ENCODE results near the gene DENND1A. TPM values are rescaled to one million over a fixed set of nuclear protein-coding genes. Genes with fewer than 3 reads are reported as not detected.

The DENND1A gene
- total RNA-seq, 2 donors from 2014 or later = 17.8 to 36.6 TPM

GRCh38 chr9:123349691-123350480 lies 580.0 kb downstream of the DENND1A start:
- Histone ChIP-seq H3K4me3 (no peak overlapping the region), H3K36me3 (no peaks in the 10 kb centered on the region), H3K27me3 (replicated peaks; ENCODE audit: insufficient read depth) (no peaks in the 10 kb centered on the region), H3K4me1 (ENCODE audit: control insufficient read depth in 1 of 2, low read depth in 2 of 2) (peaks cover 0 to 6% of the 10 kb centered on the region in 2 donors), H3K27ac (no peak overlapping the region), H3K9me3 (no peaks in the 10 kb centered on the region)
- TF ChIP-seq CTCF (IDR thresholded peaks at IDR 0.05) = peak; percentile 92
- no peak for DNase-seq (ENCODE audit: low spot score)
- no peak for ATAC-seq (ENCODE audit: insufficient number of reproducible peaks, low FRiP score, low read depth)

GRCh38 chr9:123349033-123349432 lies 580.9 kb downstream of the DENND1A start:
- Histone ChIP-seq H3K36me3 (no peaks in the 10 kb centered on the region), H3K4me1 (ENCODE audit: control insufficient read depth in 1 of 2, low read depth in 2 of 2) (peaks cover 0 to 2% of the 10 kb centered on the region in 2 donors), H3K27me3 (replicated peaks; ENCODE audit: insufficient read depth) (no peaks in the 10 kb centered on the region), H3K9me3 (no peaks in the 10 kb centered on the region), H3K27ac (no peak overlapping the region), H3K4me3 (no peak overlapping the region)
- no peak for ATAC-seq (ENCODE audit: insufficient number of reproducible peaks, low FRiP score, low read depth)
- no peak for DNase-seq (ENCODE audit: low spot score)
- no peak for TF ChIP-seq CTCF (IDR thresholded peaks at IDR 0.05)

GRCh38 chr9:123348317-123348992 lies 581.5 kb downstream of the DENND1A start:
- TF ChIP-seq CTCF (IDR thresholded peaks at IDR 0.05) = no peak
- Histone ChIP-seq H3K4me1 (ENCODE audit: control insufficient read depth in 1 of 2, low read depth in 2 of 2) (no peaks in the 10 kb centered on the region), H3K4me3 (no peak overlapping the region), H3K27ac (no peak overlapping the region), H3K36me3 (no peaks in the 10 kb centered on the region), H3K9me3 (no peaks in the 10 kb centered on the region), H3K27me3 (replicated peaks; ENCODE audit: insufficient read depth) (no peaks in the 10 kb centered on the region)
- DNase-seq (ENCODE audit: low spot score) = no peak
- ATAC-seq (ENCODE audit: insufficient number of reproducible peaks, low FRiP score, low read depth) = no peak

- Histone ChIP-seq H3K4me1 (ENCODE audit: control insufficient read depth in 1 of 2, low read depth in 2 of 2) (no peaks in the 10 kb centered on the region), H3K27me3 (replicated peaks; ENCODE audit: insufficient read depth) (no peaks in the 10 kb centered on the region), H3K9me3 (no peaks in the 10 kb centered on the region), H3K4me3 (no peak overlapping the region), H3K27ac (no peak overlapping the region), H3K36me3 (no peaks in the 10 kb centered on the region)
- no peak for DNase-seq (ENCODE audit: low spot score)
- ATAC-seq (ENCODE audit: insufficient number of reproducible peaks, low FRiP score, low read depth) = no peak
- no peak for TF ChIP-seq CTCF (IDR thresholded peaks at IDR 0.05)
Observed at GRCh38 chr9:123347289-123348060, 582.5 kb downstream of the DENND1A start.

- DNase-seq (ENCODE audit: low spot score) (no peak), ATAC-seq (ENCODE audit: insufficient number of reproducible peaks, low FRiP score, low read depth) (no peak)
- no peaks in the 10 kb centered on the region for H3K27me3 ChIP-seq (replicated peaks; ENCODE audit: insufficient read depth)
- no peak overlapping the region for H3K4me3 ChIP-seq
- no peaks in the 10 kb centered on the region for H3K9me3 ChIP-seq
- TF ChIP-seq CTCF (IDR thresholded peaks at IDR 0.05) = no peak
- no peaks in the 10 kb centered on the region for H3K36me3 ChIP-seq
- no peaks in the 10 kb centered on the region for H3K4me1 ChIP-seq (ENCODE audit: control insufficient read depth in 1 of 2, low read depth in 2 of 2)
- H3K27ac ChIP-seq = no peak overlapping the region
Observed at GRCh38 chr9:123346826-123347225, 583.1 kb downstream of the DENND1A start.

Measured in thoracic aorta (tissue), 2 donors.